ENCODE measurements around the gene PBX4. TPM values are rescaled to one million over a fixed set of nuclear protein-coding genes. Genes with fewer than 3 reads are reported as not detected.

The PBX4 gene
- total and polyA plus RNA-seq, 2 experiments from 2014 or later: 0.32 to 0.63 TPM

- Histone ChIP-seq H3K79me2 (ENCODE audit: insufficient read depth) (no peaks in the 10 kb centered on the region), H3K4me3 (peak within 1 kb of the TSS; percentile 50), H3K4me2 (ENCODE audit: unreplicated experiment) (peak within 1 kb of the TSS; percentile 51), H3K4me1 (ENCODE audit: insufficient read depth) (no peaks in the 10 kb centered on the region), H3K9me3 (ENCODE audit: low read depth) (no peaks in the 10 kb centered on the region), H3F3A (ENCODE audit: insufficient read depth) (no peaks in the 10 kb centered on the region), H4K20me1 (ENCODE audit: insufficient read depth) (no peaks in the 10 kb centered on the region), H3K36me3 (ENCODE audit: low read depth) (no peaks in the 10 kb centered on the region), H2AFZ (0 out of 2 replicates have a peak within 1 kb of the TSS, but pooled peaks have one; percentile 32), H3K9me2 (ENCODE audit: insufficient read depth) (no peaks in the 10 kb centered on the region), H3K27ac (no peak within 1 kb of the TSS), H3K27me3 (replicated peaks; ENCODE audit: insufficient read depth) (no peaks in the 10 kb centered on the region), H3K9ac (no peak within 1 kb of the TSS)
- TF ChIP-seq EZH2 (IDR thresholded peaks at IDR 0.05; ENCODE audit: insufficient read depth, poor library complexity, severe bottlenecking): no peak
- no peak for TF ChIP-seq EZH2phosphoT487 (IDR thresholded peaks at IDR 0.05; ENCODE audit: insufficient read depth, low read depth)
- WGBS, 2 experiments (ENCODE audit: low coverage in 1 of 2, low lambda C conversion rate in 2 of 2, missing lambda C conversion rate in 2 of 2): 3 to 5% methylated on average over 42 to 43 of the region's 56 CpGs
- DNase-seq: peak; percentile 53
- in situ Hi-C loops (cut with MboI): loop anchor here (5.0 to 25.0 kb wide), 3 partner anchors 104 to 699 kb away; partner anchors contain the start of gene GMIP
Observed at GRCh38 chr19:19538061-19538784, 80.3 kb downstream of the PBX4 start, which contains the start of gene CILP2. Gene CILP2 (plus strand): TSS chr19:19538265. CDS start chr19:19538350, 85 bp downstream.

DNA sequence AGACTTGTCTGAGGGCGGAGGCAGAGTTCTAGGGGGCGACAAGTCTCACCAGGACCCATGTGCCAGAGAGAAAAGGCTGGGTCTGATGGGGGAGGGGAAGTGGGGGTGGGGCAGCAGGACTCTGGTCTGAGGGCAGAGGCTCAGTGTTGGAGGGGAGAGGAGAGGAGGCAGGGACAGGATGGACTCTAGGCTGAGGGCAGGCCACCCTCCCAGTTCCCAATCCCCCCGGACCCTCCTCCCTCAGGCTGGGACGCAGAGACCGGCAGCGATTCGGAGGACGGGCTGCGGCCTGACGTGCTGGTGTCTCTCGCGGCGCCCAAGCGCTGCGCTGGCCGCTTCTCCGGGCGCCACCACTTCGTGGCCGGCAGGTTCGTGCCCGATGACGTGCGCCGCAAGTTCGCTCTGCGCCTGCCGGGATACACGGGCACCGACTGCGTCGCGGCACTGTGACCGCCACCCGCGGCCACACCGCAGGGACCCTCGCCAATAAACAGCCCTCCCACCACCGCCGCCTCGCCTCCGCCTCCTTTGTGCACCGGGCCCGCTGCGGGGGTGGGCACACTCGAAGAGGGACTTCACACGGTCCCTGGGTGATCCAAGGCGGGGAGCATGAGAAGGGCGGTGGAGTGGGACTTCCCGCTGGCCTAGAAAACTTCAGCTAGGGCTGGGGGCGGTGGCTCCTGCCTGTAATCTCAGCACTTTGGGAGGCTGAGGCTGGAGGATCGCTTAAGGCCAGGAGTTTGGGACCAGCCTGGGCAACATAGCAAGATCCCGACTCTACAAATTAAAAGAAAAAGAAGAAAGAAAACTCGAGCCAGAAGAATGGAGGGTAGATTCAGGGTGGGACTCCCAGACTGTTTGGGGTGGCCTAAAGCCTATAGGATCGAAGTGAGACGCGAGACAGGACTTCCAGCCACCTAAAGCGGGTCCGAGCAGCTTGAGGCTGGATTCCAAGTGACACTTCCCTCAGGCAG lies 81.1 kb downstream of the PBX4 start:
- H3K9me2 ChIP-seq (ENCODE audit: insufficient read depth): no peaks in the 10 kb centered on the region
- H3K4me2 ChIP-seq (ENCODE audit: unreplicated experiment): peak overlapping the region; percentile 51
- no peak overlapping the region for H2AFZ ChIP-seq
- TF ChIP-seq EZH2phosphoT487 (IDR thresholded peaks at IDR 0.05; ENCODE audit: insufficient read depth, low read depth) (no peak), EZH2 (IDR thresholded peaks at IDR 0.05; ENCODE audit: insufficient read depth, poor library complexity, severe bottlenecking) (no peak)
- H3K4me1 ChIP-seq (ENCODE audit: insufficient read depth): no peaks in the 10 kb centered on the region
- H3K79me2 ChIP-seq (ENCODE audit: insufficient read depth): no peaks in the 10 kb centered on the region
- in situ Hi-C loops (cut with MboI): loop anchor here (5.0 to 25.0 kb wide), 3 partner anchors 105 to 700 kb away; partner anchors contain the start of gene GMIP
- H3K4me3 ChIP-seq: peak overlapping the region; percentile 50
- no peak overlapping the region for H3K9ac ChIP-seq
- H3F3A ChIP-seq (ENCODE audit: insufficient read depth): no peaks in the 10 kb centered on the region
- peak; percentile 62 for DNase-seq
- no peak overlapping the region for H3K27ac ChIP-seq
- H3K36me3 ChIP-seq (ENCODE audit: low read depth): no peaks in the 10 kb centered on the region
- H3K9me3 ChIP-seq (ENCODE audit: low read depth): no peaks in the 10 kb centered on the region
- 46 to 59% methylated on average over 50 to 59 of the region's 59 CpGs for WGBS, 2 experiments (ENCODE audit: low coverage in 1 of 2, low lambda C conversion rate in 2 of 2, missing lambda C conversion rate in 2 of 2)
- no peaks in the 10 kb centered on the region for H4K20me1 ChIP-seq (ENCODE audit: insufficient read depth)
- H3K27me3 ChIP-seq (replicated peaks; ENCODE audit: insufficient read depth): no peaks in the 10 kb centered on the region

GRCh38 chr19:19535311-19536191 lies 82.9 kb downstream of the PBX4 start:
- Histone ChIP-seq H3K79me2 (ENCODE audit: insufficient read depth) (no peaks in the 10 kb centered on the region), H3K36me3 (ENCODE audit: low read depth) (no peaks in the 10 kb centered on the region), H4K20me1 (ENCODE audit: insufficient read depth) (no peaks in the 10 kb centered on the region), H2AFZ (no peak overlapping the region), H3K9ac (no peak overlapping the region), H3K4me1 (ENCODE audit: insufficient read depth) (peaks cover under 1% of the 10 kb centered on the region; the same call in 1 of the 2 replicates), H3K9me3 (ENCODE audit: low read depth) (no peaks in the 10 kb centered on the region), H3F3A (ENCODE audit: insufficient read depth) (peaks cover 9% of the 10 kb centered on the region), H3K4me3 (no peak overlapping the region), H3K27ac (no peak overlapping the region), H3K4me2 (ENCODE audit: unreplicated experiment) (no peak overlapping the region), H3K9me2 (ENCODE audit: insufficient read depth) (no peaks in the 10 kb centered on the region), H3K27me3 (replicated peaks; ENCODE audit: insufficient read depth) (no peaks in the 10 kb centered on the region)
- 84 to 85% methylated on average over 30 to 34 of the region's 34 CpGs for WGBS, 2 experiments (ENCODE audit: low coverage in 1 of 2, low lambda C conversion rate in 2 of 2, missing lambda C conversion rate in 2 of 2)
- DNase-seq: no peak
- TF ChIP-seq EZH2 (IDR thresholded peaks at IDR 0.05; ENCODE audit: insufficient read depth, poor library complexity, severe bottlenecking): no peak
- in situ Hi-C loops (cut with MboI): loop anchor here (5.0 to 25.0 kb wide), 3 partner anchors 107 to 702 kb away; partner anchors contain the start of gene GMIP
